Transverse colon (tissue), 4 donors: ENCODE results near the gene ZNF444. TPM values are rescaled to one million over a fixed set of nuclear protein-coding genes. Genes with fewer than 3 reads are reported as not detected.
"Not testable (repeated sequence)": the region's sequence is repeated elsewhere in the genome, so short reads cannot be mapped to it uniquely, and the experiment has no call there.

Experiments
- DNase-seq: peaks from one replicate; pipeline ENCODE4 v3.0.0-alpha.2; 2019
- H3K27ac ChIP-seq, 4 donors: fragments of 200-600 bp; sonication (generic); 2 replicates each; pipeline ENCODE4 v1.5.1; 2016 to 2018; ENCODE audit warnings: inconsistent platforms in 4 of 4
- H3K27me3 ChIP-seq: fragments of 200-600 bp; sonication (generic); 2 replicates; pipeline ENCODE4 v1.5.1; 2017; ENCODE audit warnings: inconsistent platforms
- H3K36me3 ChIP-seq, 4 donors: fragments of 200-600 bp; sonication (generic); 2 replicates each; pipeline ENCODE4 v1.5.1; 2017 to 2019; ENCODE audit warnings: inconsistent platforms in 4 of 4
- H3K4me1 ChIP-seq, 4 donors: fragments of 200-600 bp; sonication (generic); 2 replicates each; pipeline ENCODE4 v1.5.1; 2017 to 2020; ENCODE audit warnings: inconsistent platforms in 4 of 4
- H3K4me3 ChIP-seq, 4 donors: fragments of 200-600 bp; sonication (generic); 1 replicate in 1 of 4; 2 replicates in 3 of 4; pipeline versions ENCODE4 v1.5.1 to v1.6.1; 2017 to 2019; ENCODE audit warnings: inconsistent platforms in 4 of 4
- H3K9me3 ChIP-seq, 2 donors: fragments of 200-600 bp; sonication (generic); 2 replicates each; pipeline ENCODE4 v1.5.1; 2017 to 2019; ENCODE audit warnings: inconsistent platforms in 2 of 2
- CTCF ChIP-seq, 5 experiments: fragments of 200-600 bp in 3 of 5; fragments of 450-650 bp in 2 of 5; sonication (generic) in 3 of 5; IDR thresholded peaks; 1 replicate in 2 of 5; 2 replicates in 3 of 5; pipeline ENCODE4 v1.5.1; 2016 to 2017; ENCODE audit warnings: antibody characterized with exemption in 5 of 5, inconsistent platforms in 3 of 5, mild to moderate bottlenecking in 2 of 5, moderate library complexity in 1 of 5
- EP300 ChIP-seq: sonication (generic); formaldehyde crosslinking; IDR thresholded peaks from one replicate; pipeline ENCODE4 v1.6.1; 2017; ENCODE audit warnings: antibody characterized with exemption, low read depth
- POLR2A ChIP-seq: fragments of 450-650 bp; IDR thresholded peaks from one replicate; pipeline ENCODE4 v1.6.1; 2016; ENCODE audit warnings: antibody characterized with exemption, mild to moderate bottlenecking, moderate library complexity
- POLR2AphosphoS5 ChIP-seq, 3 donors: sonication (generic); formaldehyde crosslinking; IDR thresholded peaks; one replicate each; pipeline ENCODE4 v1.6.1; 2016; ENCODE audit warnings: antibody characterized with exemption in 3 of 3
- WGBS, 2 donors: methylation state at CpG; one replicate each; pipeline ENCODE4 v1.1.5; 2018; ENCODE audit warnings: low coverage in 1 of 2; 5-methylcytosine and 5-hydroxymethylcytosine counted together
- in situ Hi-C, 4 donors: fragments of 200-750 bp; cut with MboI; loops; one replicate each; pipeline versions ENCODE4 v1.15.0 to v1.15.1; 2017; ENCODE audit warnings: low sequenced_read_pairs in 3 of 4, low pct_ligation_motif_present in 1 of 4, low pct_unique_long_range_greater_than_20kb in 1 of 4
- intact Hi-C: fragments of 100-400 bp; cut with DNase I; formaldehyde crosslinking; loops from one replicate; pipeline ENCODE4 v1.15.1; 2023; ENCODE audit warnings: low total_unique reads
- total RNA-seq, 4 donors: library from RNA; depleted of rRNA; stranded (reverse); fragments of >200 nt; gene quantifications; one replicate each; pipeline ENCODE4 v1.1.0, GENCODE V29; 2016

ZNF444 gene
- total RNA-seq, 4 donors from 2014 or later, result 20.7 to 148 (median 39.2) TPM

GRCh38 chr19:56170261-56170660, 29.2 kb downstream of the ZNF444 start:
- WGBS, 2 donors, result 65 to 72% methylated on average over 6 to 14 of the region's 14 CpGs
- intact Hi-C loops, result loop anchor here (2.0 kb wide), 1 partner anchor 101 kb away; no protein-coding TSS in a partner anchor
- H3K27me3 ChIP-seq, result peaks cover 21% of the 10 kb centered on the region

GRCh38 chr19:56174086-56174485, 33.0 kb downstream of the ZNF444 start:
- H3K27me3 ChIP-seq, result peaks cover 40% of the 10 kb centered on the region
- TF ChIP-seq POLR2AphosphoS5 (IDR thresholded peaks at IDR 0.05) (no peak), CTCF (IDR thresholded peaks at IDR 0.05) (no peak), POLR2A (no peak), EP300 (no peak)
- 30 to 33% methylated on average over 7 to 9 of the region's 9 CpGs for WGBS, 2 donors
- H3K9me3 ChIP-seq, result no peaks in the 10 kb centered on the region
- intact Hi-C loops, result no loop called here
- no peaks in the 10 kb centered on the region for H3K36me3 ChIP-seq
- no peak for DNase-seq
- H3K4me3 ChIP-seq, result no peak overlapping the region
- peaks cover 0 to 4% (median 2%) of the 10 kb centered on the region in 4 donors for H3K4me1 ChIP-seq
- in situ Hi-C loops, result loop anchor here in 3 of 4 donors (5.0 to 10.0 kb wide), 2 partner anchors 97 to 99 kb away; no protein-coding TSS in a partner anchor
- H3K27ac ChIP-seq, result no peak overlapping the region

More at GRCh38 chr19:56170261-56170660, 29.2 kb downstream of the ZNF444 start:
- Histone ChIP-seq H3K4me3 (no peak overlapping the region), H3K9me3 (no peaks in the 10 kb centered on the region), H3K4me1 (peaks cover 0 to 4% (median 2%) of the 10 kb centered on the region in 4 donors), H3K36me3 (no peaks in the 10 kb centered on the region), H3K27ac (no peak overlapping the region)
- in situ Hi-C loops, result loop anchor here in 3 of 4 donors (5.0 to 10.0 kb wide), 2 partner anchors 93 to 95 kb away; no protein-coding TSS in a partner anchor
- DNase-seq, result no peak
- TF ChIP-seq CTCF (IDR thresholded peaks at IDR 0.05) (no peak), EP300 (no peak), POLR2AphosphoS5 (IDR thresholded peaks at IDR 0.05) (no peak), POLR2A (no peak)

- H3K27me3 ChIP-seq, result peaks cover 40% of the 10 kb centered on the region
Measured at GRCh38 chr19:56174550-56174949, 33.5 kb downstream of the ZNF444 start.

GRCh38 chr19:56175861-56176307, 34.8 kb downstream of the ZNF444 start, which contains the start of gene GALP:
TSS of gene GALP (plus strand) at chr19:56176008. CDS start at chr19:56177109, 1,101 bp downstream.
- H3K27me3 ChIP-seq, result peaks cover 40% of the 10 kb centered on the region
- H3K9me3 ChIP-seq, H3K27ac ChIP-seq, H3K4me1 ChIP-seq, H3K4me3 ChIP-seq, DNase-seq, intact Hi-C loops, H3K36me3 ChIP-seq: not testable (repeated sequence)
- 19% methylated on average over 7 of the region's 15 CpGs; no CpG with 5 or more reads in 1 of the 2 donors for WGBS, 2 donors
- in situ Hi-C loops, result loop anchor here in 1 of 4 donors (10.0 kb wide), 1 partner anchor 101 kb away; no protein-coding TSS in a partner anchor

More at GRCh38 chr19:56174550-56174949, 33.5 kb downstream of the ZNF444 start:
- intact Hi-C loops, result no loop called here
- Histone ChIP-seq H3K4me3 (no peak overlapping the region), H3K36me3 (no peaks in the 10 kb centered on the region), H3K4me1 (peaks cover 0 to 4% (median 2%) of the 10 kb centered on the region in 4 donors), H3K27ac (no peak overlapping the region), H3K9me3 (no peaks in the 10 kb centered on the region)
- in situ Hi-C loops, result loop anchor here in 3 of 4 donors (5.0 to 10.0 kb wide), 2 partner anchors 97 to 100 kb away; no protein-coding TSS in a partner anchor
- 33 to 100% methylated on average over 2 to 11 of the region's 11 CpGs for WGBS, 2 donors
- DNase-seq, result no peak
- TF ChIP-seq POLR2AphosphoS5 (IDR thresholded peaks at IDR 0.05) (no peak), POLR2A (no peak), EP300 (no peak), CTCF (IDR thresholded peaks at IDR 0.05) (no peak)

GRCh38 chr19:56176310-56176709, 35.2 kb downstream of the ZNF444 start:
- H3K9me3 ChIP-seq, DNase-seq, H3K4me1 ChIP-seq, intact Hi-C loops, H3K27ac ChIP-seq, H3K36me3 ChIP-seq, H3K4me3 ChIP-seq: not testable (repeated sequence)
- 70% methylated on average over 7 of the region's 11 CpGs; no CpG with 5 or more reads in 1 of the 2 donors for WGBS, 2 donors
- in situ Hi-C loops, result loop anchor here in 1 of 4 donors (10.0 kb wide), 1 partner anchor 102 kb away; no protein-coding TSS in a partner anchor
- peaks cover 40% of the 10 kb centered on the region for H3K27me3 ChIP-seq
